Left cardiac atrium (tissue), 4 donors: ENCODE results near the gene NKX2-4. TPM values are rescaled to one million over a fixed set of nuclear protein-coding genes. Genes with fewer than 3 reads are reported as not detected.
"Not testable (repeated sequence)": the region's sequence is repeated elsewhere in the genome, so short reads cannot be mapped to it uniquely, and the experiment has no call there.

ENCODE experiments used
- ATAC-seq, 2 donors: fragments of 200-7000 bp; cut with Tn5 transposase; one replicate each; pipeline ENCODE4 v1.9.1; 2020; ENCODE audit warnings: mild to moderate bottlenecking in 2 of 2, moderate library complexity in 2 of 2
- DNase-seq: peaks from one replicate; pipeline ENCODE4 v3.0.0-alpha.2; 2020
- intact Hi-C, 2 donors: fragments of 100-400 bp; cut with DNase I; formaldehyde crosslinking; loops; one replicate each; pipeline versions ENCODE4 v1.14.1 to v1.15.1; 2022 to 2023
- long read RNA-seq: library from polyadenylated mRNA; unstranded; transcript quantifications from one replicate; pipeline ENCODE4 v2.0.0, GENCODE V29; 2021
- total RNA-seq, 2 donors: library from RNA; stranded (reverse); fragmentation: NEBNext Ultra II Directional; extraction: Animal tissue kit (Norgen Biotek cat#: 25700); gene quantifications; one replicate each; pipeline ENCODE4 v1.2.1, GENCODE V29; 2021
- donor health status: DM: no; HTN: yes; CAD: no.
- donor health status: DM: no; HTN: yes; CAD: no; lungs with severe emphysema.
- donor health status: DM: yes; HTN: yes; CAD: no.
- donor health status: Dilated cardiomyopathy.

NKX2-4 gene
- not detected for total RNA-seq
- long read RNA-seq, result 0 reads

- intact Hi-C loops, result no loop called here
- no peak for ATAC-seq
- no peak for DNase-seq
These were observed at the start of gene NKX2-4 for GRCh38 chr20:21397341-21398108. Gene NKX2-4, minus strand, starts transcription at chr20:21397526. Its CDS starts 127 bp downstream, at chr20:21397399.

- no peak for DNase-seq
- ATAC-seq, result no peak
- intact Hi-C loops, result no loop called here
These were observed 40.5 kb upstream of the NKX2-4 start for GRCh38 chr20:21437816-21438215.

GRCh38 chr20:21437248-21437647 lies 39.9 kb upstream of the NKX2-4 start:
- intact Hi-C loops, result no loop called here
- no peak for ATAC-seq

GRCh38 chr20:21436205-21436604 lies 38.9 kb upstream of the NKX2-4 start:
- DNase-seq (no peak), ATAC-seq (no peak)
- intact Hi-C loops, result no loop called here

More at GRCh38 chr20:21437248-21437647, 39.9 kb upstream of the NKX2-4 start:
- no peak for DNase-seq

- DNase-seq (no peak), ATAC-seq (no peak)
- intact Hi-C loops, result no loop called here
These were observed 38.2 kb upstream of the NKX2-4 start for GRCh38 chr20:21435576-21435975.

- ATAC-seq (no peak), DNase-seq (no peak)
- intact Hi-C loops, result no loop called here
These were observed 36.1 kb upstream of the NKX2-4 start for GRCh38 chr20:21433329-21433890.

DNA sequence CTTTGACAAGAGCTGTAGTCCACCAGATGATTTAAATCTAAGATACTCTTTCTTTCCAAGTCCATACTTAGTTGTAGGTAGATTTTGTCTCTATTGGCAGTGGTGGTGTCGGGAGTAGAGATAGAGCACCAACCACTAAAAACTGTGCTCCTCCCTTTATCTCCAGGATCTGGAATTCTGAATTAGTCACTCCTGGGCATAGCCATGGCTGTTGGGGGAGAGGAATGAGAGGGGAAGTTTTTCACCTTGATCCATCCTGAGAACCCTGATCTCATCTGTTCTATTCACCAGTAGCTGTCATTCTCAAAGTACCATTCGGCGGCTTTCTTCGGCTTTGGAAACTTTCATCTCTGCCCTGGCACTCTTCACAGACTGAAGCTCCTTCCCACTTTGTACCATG lies 35.6 kb upstream of the NKX2-4 start:
- intact Hi-C loops, result no loop called here
- DNase-seq (no peak), ATAC-seq (no peak)

GRCh38 chr20:21430020-21430419 lies 32.7 kb upstream of the NKX2-4 start:
- intact Hi-C loops, result no loop called here
- DNase-seq (no peak), ATAC-seq (no peak)

GRCh38 chr20:21424846-21425245 lies 27.5 kb upstream of the NKX2-4 start:
- ATAC-seq (no peak), DNase-seq (no peak)
- intact Hi-C loops, result no loop called here

GRCh38 chr20:21423712-21424111 lies 26.4 kb upstream of the NKX2-4 start:
- ATAC-seq, DNase-seq, intact Hi-C loops: not testable (repeated sequence)

GRCh38 chr20:21421601-21422236 lies 24.4 kb upstream of the NKX2-4 start:
- intact Hi-C loops, result no loop called here
- ATAC-seq, result no peak
- no peak for DNase-seq

- intact Hi-C loops, DNase-seq, ATAC-seq: not testable (repeated sequence)
These were observed 21.8 kb upstream of the NKX2-4 start for GRCh38 chr20:21419147-21419546.

DNA sequence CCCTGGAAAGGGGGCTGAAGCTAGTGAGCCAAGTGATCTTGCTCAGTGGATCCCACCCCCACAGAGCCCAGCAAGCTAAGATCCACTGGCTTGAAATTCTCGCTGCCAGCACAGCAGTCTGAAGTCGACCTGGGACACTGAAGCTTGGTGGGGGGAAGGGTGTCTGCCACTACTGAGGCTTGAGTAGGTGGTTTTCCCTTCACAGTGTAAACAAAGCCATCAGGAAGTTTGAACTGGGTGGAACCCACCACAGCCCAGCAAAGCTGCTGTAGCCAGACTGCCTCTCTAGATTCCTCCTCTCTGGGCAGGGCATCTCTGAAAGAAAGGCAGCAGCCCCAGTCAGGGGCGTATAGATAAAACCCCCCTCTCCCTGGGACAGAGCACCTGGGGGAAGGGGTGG lies 16.7 kb upstream of the NKX2-4 start:
- ATAC-seq, intact Hi-C loops, DNase-seq: not testable (repeated sequence)

GRCh38 chr20:21411725-21412124 lies 14.4 kb upstream of the NKX2-4 start:
- intact Hi-C loops, result no loop called here
- ATAC-seq, result no peak
- DNase-seq, result no peak

DNA sequence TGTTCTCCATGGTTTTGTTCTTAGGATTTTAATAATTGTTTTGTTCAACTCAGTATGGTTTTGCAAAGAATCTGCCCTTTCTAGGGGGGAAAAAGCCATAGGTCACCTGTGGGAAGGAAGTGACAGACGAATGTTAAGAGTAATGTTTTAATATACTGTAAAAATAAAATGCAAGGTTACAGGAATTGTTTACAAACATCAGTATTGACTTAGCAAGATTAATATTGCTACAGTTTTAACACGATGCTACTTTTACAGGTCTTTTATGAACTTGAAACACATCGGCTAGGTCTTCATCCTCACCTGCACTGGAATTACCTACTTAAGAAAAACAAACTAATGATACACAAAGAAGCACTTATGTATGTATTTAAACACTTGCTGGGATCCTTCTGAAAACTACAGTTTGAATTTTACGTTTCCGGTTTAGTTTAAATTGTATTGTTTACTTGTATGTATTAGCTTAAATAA lies 1.7 kb upstream of the NKX2-4 start:
- DNase-seq (no peak), ATAC-seq (no peak)
- intact Hi-C loops, result no loop called here

DNA sequence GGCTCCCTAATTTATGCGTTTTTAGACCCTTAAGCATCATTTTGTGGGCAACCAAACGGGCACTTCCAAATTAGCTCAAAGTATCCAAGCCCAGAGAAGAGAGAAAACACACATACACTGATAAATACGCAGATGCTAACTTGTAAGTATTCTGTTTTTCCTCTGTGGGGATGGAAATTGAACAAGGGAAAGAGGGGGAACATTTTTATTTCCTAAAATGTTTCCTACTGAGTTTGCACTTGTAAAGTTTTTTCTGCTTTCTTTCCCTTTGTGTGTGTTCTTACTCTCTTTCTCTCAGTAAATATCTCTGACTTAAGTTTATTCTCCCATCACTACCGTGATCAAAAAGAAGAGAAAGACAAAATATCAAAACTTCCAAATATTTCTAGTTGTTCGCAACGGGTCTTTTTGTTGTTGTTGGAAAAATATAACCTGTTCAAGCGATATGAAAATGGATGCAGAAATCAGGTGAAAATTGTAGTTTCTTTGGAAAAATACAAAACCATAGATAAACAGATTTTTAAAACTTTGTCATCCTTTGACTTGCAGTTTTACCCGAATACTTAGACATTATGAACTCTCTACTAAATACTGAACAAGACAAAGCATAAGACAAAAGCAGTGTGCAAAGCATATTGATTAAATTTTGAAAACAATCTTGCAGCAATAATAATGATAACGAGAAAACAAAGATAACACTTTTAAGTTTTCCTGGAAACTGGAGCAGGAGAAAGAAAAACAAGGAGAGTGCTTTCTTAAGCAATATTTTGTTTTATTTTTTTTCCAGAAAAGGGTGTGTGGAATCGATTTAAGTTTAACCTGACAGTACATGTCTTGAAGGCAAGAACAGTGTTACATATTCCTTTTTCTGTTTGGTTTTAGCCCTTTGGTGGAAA lies 1.0 kb upstream of the NKX2-4 start:
- DNase-seq, result no peak
- intact Hi-C loops, result no loop called here
- ATAC-seq, result no peak

- DNase-seq (no peak), ATAC-seq (no peak)
- intact Hi-C loops, result no loop called here
These were observed 556 bp downstream of the NKX2-4 start for GRCh38 chr20:21396599-21397340.
